ENCODE measurements around the gene FGD4. TPM values are rescaled to one million over a fixed set of nuclear protein-coding genes. Genes with fewer than 3 reads are reported as not detected.
A peak's percentile ranks its signal among the peaks of the same experiment; 100 is the strongest.

Gene FGD4
- total and polyA plus RNA-seq, 9 of the 15 experiments (the other 6 are each of a cell fraction or from before 2014, with no cell fraction given) = 0.05 to 0.51 (median 0.27) TPM

GRCh38 chr12:32399370-32400113 lies at the start of gene FGD4 (continued):
- TF ChIP-seq KDM5B (IDR thresholded peaks at IDR 0.05; ENCODE audit: insufficient replicate concordance, low read depth, low read length) = peak; percentile 56
- peak; percentile 97 for TF ChIP-seq ZBTB1 (CRISPR knock-in tag; IDR thresholded peaks at IDR 0.05; ENCODE audit: borderline replicate concordance, low read depth)
- TF ChIP-seq SMARCB1 (IDR thresholded peaks at IDR 0.05; ENCODE audit: insufficient read length, low read depth) = no peak
- TF ChIP-seq ZNF41 (CRISPR knock-in tag; conservative IDR thresholded peaks at IDR 0.05) = no peak
- TF ChIP-seq HMGN3 (IDR thresholded peaks at IDR 0.05; ENCODE audit: borderline replicate concordance, extremely low read depth, insufficient read length, low read depth, low read length) = peak; percentile 26
- TF ChIP-seq, protein P1, sequence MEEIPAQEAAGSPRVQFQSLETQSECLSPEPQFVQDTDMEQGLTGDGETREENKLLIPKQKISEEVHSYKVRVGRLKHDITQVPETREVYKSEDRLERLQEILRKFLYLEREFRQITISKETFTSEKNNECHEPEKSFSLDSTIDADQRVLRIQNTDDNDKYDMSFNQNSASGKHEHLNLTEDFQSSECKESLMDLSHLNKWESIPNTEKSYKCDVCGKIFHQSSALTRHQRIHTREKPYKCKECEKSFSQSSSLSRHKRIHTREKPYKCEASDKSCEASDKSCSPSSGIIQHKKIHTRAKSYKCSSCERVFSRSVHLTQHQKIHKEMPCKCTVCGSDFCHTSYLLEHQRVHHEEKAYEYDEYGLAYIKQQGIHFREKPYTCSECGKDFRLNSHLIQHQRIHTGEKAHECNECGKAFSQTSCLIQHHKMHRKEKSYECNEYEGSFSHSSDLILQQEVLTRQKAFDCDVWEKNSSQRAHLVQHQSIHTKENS (CRISPR knock-in tag; IDR thresholded peaks at IDR 0.05) = no peak
- TF ChIP-seq E2F8 (IDR thresholded peaks at IDR 0.05; ENCODE audit: low read depth, partially characterized antibody) = no peak
- TF ChIP-seq ZZZ3 (IDR thresholded peaks at IDR 0.05) = no peak
- TF ChIP-seq TAF15 (IDR thresholded peaks at IDR 0.05; ENCODE audit: low read depth, low read length) = no peak
- TF ChIP-seq GABPB1 (CRISPR knock-in tag; IDR thresholded peaks at IDR 0.05) = peak; percentile 46; the same call in 1 of the 2 replicates
- no peak for TF ChIP-seq YBX1 (IDR thresholded peaks at IDR 0.05)
- peak; percentile 50; the same call in 1 of the 2 replicates for TF ChIP-seq GABPA (tag; conservative IDR thresholded peaks at IDR 0.05; ENCODE audit: low read depth)
- no peak for TF ChIP-seq RUNX1 (IDR thresholded peaks at IDR 0.05; ENCODE audit: low read depth)
- no peak for TF ChIP-seq ASH1L (IDR thresholded peaks at IDR 0.05; ENCODE audit: borderline replicate concordance, low read depth, partially characterized antibody)
- TF ChIP-seq ZNF79 (CRISPR knock-in tag; IDR thresholded peaks at IDR 0.05; ENCODE audit: low read depth) = no peak
- TF ChIP-seq LCOR (CRISPR knock-in tag; IDR thresholded peaks at IDR 0.05) = no peak
- TF ChIP-seq HCFC1 (IDR thresholded peaks at IDR 0.05; ENCODE audit: low read depth, low read length) = no peak; the same call in 1 of the 2 replicates
- TF ChIP-seq CHD1 (IDR thresholded peaks at IDR 0.05; ENCODE audit: low read length) = peak; percentile 47
- TF ChIP-seq PCBP2 (IDR thresholded peaks at IDR 0.05; ENCODE audit: low read depth, low read length, poor library complexity, severe bottlenecking) = no peak
- no peak for TF ChIP-seq ZBTB9 (CRISPR knock-in tag; IDR thresholded peaks at IDR 0.05)
- TF ChIP-seq CBX2 (IDR thresholded peaks at IDR 0.05; ENCODE audit: insufficient read depth, low read length, poor library complexity, severe bottlenecking) = no peak
- no peak for TF ChIP-seq PHB2 (IDR thresholded peaks at IDR 0.05; ENCODE audit: low read depth)
- no peak for TF ChIP-seq MYBL2 (IDR thresholded peaks at IDR 0.05; ENCODE audit: low read depth)
- no peak for TF ChIP-seq MYBL2 (CRISPR knock-in tag; IDR thresholded peaks at IDR 0.05; ENCODE audit: borderline replicate concordance)

Data from K562 (cell line).